Dedifferentiated amniotic fluid mesenchymal stem cell (primary cell): ENCODE results near the gene HTT.

Source experiments
- DNase-seq: peaks from one replicate; pipeline ENCODE4 v3.0.0-alpha.2; 2016; ENCODE audit errors: extremely low spot score

HTT gene

DNA sequence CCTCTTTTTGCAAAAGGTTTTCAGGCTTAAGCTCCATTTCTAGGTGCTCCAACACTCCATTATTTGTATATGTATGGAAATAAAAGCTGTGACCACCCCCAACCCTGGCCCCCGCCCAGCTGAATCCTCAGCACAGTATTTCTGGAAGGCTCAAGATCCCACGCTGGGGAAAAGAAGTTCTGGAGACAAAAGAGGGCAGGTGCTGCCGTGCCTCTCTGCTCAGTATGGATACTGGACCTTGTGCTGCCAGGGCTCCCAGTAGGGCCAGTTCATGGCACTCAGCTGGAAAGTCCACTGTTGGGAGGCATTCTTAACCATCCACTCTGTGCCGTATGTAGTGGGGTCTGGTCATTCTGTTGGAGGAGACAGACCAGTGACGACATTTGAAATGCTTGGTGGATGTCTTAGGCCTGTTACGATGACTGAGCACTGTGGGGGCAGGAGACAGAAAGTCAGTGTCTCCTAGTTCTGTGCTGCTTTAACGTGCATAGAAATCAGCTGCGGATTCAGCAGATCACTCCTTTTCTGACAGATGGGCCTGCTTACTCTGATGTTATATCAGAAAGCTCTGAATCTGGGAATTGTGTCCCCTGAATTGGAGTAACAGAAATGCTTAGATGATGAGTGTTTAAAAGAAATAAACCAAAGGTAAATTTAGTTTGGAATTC is 126.1 kb downstream of the HTT start:
- no peak for DNase-seq

DNA sequence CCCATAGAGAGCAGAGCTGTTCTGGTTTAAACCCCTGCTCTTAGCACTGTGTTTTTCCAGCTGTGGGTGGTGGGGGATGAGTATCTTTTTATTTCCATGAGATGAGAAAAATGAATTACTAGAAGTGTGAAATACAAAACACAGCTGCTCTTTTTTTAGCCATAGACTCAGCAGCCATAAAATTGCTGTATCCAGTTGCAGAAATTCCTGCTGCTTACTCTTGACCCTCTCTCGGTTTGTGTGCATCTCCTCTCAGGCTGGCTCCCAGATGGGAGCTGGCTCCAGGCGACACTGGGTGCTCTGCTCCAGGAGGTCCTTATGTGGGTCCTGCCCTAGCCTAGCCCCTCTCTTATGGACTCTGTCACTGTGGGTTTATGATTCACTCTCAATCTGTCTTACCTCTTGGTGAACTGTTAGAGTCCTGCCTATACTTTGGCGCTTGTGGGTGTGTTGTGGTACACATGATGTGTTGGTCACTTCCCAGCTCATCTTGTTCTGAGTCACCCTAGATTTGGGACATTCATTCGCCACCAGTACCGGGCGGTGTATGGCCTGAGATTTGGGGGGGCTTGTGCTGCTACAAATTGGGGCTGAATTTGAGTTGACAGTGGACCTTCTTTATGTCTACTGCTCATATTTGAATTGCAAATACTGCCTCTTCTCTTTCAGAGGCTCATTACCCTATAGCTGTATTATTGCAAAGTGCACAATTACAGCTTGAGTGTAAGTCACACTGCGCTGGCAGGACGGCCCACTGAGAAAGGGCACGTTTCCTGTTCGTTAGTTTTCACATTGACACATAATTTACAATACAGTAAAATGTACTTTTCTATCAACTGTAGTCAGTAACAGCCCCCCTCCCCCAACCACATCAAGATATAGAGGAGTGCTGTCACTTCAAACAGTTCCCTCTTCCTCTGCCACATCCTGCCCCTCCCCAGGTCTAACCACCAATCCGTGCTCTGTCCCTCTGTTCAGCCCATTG is 127.5 kb downstream of the HTT start:
- DNase-seq: no peak

DNA sequence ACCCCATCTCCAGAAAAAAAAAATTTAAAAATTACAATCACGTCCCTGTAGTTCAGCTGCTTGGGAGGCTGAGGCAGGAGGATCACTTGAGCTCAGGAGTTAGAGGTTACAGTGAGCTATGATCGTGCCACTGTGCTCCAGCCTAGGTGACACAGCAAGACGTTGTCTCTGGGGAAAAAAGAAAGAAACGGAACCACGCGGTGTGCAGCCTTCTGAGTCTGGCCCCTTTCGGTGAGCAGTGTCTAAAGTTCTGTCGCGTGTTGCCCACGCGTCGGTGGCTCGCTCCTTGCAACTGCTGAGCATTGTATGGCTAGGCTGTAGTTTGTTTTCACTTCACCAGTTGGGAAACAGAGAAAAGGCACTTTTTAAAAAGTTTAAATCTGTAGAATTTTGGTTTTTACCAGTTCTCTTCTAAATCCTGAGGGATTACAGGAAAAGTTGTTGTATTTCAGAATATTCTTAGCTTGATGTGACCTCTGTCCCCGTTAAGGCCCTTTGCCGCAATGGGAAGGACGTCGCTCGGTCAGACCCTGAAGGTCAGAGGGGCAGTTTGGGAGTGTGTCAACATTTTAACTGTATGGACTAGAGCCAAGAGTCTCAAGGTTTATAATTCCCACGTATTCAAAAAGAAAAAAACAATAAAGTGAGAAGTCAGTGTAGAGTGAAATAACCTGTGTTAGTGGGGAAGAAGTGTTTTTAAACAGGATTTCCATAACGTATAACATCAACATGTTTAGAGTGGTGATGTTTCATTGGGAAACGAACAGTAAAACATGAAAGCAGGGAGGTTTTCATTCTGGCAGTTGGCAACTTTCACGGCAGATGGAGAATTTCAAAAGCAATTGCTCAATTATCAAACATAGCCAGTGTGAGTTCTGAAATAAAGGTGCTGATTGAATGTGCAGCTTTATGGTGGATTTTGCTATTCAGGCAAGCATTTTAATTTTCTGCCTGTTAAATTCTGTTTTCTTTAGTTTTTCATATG is 128.6 kb downstream of the HTT start:
- DNase-seq: no peak

DNA sequence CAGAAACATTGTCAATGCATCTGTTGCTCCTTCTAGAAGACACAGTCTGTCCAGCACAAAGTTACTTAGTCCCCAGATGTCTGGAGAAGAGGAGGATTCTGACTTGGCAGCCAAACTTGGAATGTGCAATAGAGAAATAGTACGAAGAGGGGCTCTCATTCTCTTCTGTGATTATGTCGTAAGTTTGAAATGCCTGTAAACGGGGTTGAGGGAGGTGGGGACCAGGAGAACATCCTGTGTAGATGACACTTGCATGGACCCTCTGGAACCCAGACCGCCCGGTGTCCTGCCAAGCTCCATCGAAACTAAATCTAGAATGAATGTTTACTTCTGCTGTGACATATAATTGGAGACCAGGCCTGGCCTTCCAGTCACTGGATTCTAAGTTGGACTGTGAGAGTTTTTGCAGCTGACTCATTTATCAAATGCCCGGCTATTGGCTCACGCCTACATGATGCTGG is 129.5 kb downstream of the HTT start:
- peak; percentile 25 for DNase-seq

DNA sequence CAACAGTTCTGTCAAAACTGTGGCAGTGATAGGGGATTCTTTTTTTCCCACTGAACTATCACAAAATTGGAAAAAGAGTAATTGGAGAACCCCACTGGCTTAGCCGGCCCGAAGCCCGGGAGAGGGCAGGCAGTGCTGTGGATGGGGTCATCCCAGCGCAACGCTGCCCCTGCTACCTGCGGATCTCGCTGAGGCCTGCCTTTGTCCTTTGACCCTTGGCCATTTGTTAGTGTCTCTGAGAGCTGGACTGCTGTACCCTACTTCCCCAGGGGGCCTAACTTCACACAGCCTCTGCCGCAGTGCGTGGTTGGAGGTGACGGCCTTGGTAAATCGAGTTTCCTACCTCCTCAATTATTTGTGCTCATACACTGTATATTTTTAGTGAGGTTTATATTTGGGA is 131.5 kb downstream of the HTT start:
- no peak for DNase-seq

DNA sequence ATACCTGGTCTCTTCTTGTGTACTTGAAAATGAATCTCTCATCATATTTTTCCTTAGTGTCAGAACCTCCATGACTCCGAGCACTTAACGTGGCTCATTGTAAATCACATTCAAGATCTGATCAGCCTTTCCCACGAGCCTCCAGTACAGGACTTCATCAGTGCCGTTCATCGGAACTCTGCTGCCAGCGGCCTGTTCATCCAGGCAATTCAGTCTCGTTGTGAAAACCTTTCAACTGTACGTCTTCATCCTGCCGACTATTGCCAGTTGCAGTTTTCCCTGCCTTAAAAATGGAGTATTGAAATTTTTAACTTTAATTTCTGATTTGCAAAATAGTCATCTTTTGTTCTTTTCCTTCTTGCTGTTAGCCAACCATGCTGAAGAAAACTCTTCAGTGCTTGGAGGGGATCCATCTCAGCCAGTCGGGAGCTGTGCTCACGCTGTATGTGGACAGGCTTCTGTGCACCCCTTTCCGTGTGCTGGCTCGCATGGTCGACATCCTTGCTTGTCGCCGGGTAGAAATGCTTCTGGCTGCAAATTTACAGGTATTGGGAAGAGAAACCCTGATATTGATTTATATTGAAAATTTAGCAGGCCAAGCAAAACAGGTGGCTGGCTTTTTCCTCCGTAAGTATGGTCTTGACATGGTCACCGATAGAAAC is 132.1 kb downstream of the HTT start:
- no peak for DNase-seq

DNA sequence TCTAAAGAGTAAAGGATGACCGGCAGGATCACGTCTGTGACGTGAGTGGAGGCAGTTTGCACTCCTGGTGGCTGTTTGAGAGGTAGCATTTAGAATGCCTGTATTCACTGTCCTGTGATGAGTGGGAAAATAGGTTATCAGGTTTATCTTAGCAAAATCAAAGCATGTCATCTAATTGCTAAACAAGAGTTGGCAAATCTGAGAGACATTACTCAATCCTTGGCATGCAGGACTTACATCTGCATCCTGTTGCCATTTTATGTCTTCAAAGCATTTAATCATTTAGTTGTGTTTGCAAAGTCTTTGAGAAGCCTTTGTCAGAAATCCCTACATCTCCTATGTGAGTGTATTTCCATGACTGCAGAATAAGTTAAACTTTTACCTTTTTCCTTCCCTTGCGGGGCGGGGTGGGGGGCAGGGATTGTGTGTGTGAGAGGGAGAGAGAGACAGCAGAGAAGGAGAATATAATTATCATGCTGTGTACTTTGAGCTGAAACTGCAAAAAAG is 133.1 kb downstream of the HTT start:
- DNase-seq: no peak

DNA sequence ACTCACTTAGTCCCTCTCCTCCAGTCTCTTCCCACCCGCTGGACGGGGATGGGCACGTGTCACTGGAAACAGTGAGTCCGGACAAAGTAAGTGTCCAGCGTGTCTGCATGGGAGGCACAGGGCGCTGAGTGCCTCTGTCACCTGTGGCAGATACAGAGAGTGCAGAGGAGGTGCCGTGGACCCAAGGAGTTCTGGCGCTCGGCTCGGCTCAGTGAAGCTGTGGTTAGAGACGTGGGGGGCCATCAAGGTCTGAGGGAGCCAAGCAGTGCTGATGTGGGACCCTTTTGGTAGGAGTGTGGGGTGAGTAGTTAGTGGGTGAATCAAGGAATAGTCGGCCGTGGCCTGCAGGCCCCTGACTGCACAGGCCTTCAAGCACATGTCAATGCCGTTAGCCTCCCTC is 134.3 kb downstream of the HTT start:
- DNase-seq: no peak

DNA sequence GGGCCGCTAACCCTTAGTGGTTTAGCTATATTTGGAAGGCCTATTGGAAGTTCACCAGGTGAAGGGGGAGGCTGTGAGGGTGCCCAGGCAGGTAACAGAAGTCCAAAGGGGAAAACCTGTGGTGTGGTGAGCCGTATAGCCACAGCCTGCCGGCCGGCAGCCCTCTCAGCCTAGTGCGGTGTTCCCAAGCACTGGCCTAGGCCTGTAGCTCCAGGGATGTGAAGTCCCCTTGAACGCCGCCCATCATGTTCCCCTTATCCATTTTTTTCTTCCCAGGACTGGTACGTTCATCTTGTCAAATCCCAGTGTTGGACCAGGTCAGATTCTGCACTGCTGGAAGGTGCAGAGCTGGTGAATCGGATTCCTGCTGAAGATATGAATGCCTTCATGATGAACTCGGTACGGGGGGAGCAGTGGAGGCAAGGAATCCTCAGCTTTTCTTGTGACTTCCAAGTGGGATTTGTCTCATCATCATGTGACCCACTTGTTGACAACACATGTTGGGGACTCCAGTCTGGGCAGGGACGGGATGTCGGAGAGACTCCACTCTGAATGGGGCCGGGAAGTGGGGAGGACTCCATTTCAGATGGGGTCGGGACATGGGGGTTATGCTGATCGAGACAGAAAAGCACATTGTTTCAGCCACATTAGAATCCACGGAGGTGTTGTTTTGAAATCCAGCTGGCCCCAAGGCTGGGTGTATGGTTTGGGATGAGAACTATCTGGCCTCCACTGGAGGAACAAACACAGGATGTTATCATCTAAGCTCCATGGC is 135.3 kb downstream of the HTT start:
- no peak for DNase-seq

DNA sequence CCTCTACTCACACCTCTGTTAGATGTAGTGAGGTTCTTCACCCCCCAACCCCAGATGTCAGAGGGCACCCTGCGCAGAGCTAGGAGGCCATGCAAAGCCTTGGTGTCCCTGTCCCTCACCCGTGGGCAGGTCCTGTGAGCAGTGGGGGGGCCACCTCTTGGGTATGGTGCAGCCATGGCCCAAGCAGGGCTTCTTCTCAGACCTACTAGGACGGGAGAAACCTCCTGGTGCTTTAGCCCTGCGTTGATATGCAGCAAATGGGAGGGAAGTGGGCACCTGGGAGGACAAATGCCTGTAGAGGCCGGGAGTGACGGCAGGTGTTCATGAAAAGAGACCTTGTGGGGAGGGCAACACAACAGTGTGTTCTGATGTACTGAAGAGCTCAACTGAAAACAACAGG is 136.0 kb downstream of the HTT start:
- no peak for DNase-seq

DNA sequence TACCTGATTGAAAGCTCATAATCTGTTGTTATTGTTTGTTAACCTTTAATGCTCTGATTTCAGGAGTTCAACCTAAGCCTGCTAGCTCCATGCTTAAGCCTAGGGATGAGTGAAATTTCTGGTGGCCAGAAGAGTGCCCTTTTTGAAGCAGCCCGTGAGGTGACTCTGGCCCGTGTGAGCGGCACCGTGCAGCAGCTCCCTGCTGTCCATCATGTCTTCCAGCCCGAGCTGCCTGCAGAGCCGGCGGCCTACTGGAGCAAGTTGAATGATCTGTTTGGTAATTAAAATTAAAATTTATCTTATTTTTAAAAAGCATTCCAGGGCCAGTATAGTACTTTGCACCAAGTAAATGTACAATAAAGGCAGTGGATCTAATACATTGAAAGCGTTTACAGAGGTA is 137.4 kb downstream of the HTT start:
- no peak for DNase-seq

DNA sequence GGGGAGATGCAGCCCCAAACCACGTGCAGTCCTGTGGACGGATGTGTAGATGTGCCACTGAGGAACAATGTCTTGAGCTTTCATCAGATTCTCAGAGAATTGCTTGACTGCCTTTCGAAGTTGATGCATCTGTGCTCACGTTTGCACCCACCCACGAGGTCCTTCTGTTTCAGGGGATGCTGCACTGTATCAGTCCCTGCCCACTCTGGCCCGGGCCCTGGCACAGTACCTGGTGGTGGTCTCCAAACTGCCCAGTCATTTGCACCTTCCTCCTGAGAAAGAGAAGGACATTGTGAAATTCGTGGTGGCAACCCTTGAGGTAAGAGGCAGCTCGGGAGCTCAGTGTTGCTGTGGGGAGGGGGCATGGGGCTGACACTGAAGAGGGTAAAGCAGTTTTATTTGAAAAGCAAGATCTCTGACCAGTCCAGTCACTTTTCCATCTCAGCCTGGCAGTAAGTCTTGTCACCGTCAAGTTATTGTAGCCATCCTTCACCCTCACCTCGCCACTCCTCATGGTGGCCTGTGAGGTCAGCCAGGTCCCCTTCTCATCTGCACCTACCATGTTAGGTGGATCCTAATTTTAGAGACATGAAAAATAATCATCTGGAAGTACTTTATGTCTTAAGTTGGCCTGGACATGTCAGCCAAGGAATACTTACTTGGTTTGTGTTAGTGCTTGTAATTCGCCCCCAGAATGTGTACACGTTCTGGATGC is 138.1 kb downstream of the HTT start:
- DNase-seq: no peak

DNA sequence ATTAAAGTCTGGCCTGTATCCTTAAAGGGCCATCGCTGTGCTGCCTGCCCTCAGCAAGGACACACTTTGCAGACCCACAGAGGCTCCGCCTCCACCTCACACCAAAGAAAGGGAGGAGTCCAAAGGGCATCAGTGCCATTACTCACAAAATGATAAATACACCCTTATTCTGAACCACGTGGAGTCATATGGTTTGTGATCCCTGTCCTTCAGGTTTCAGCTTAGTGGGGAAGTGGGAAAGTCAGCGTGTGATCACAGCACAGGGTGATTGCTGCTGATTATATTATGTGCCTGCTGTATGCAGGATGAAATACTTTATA is 138.6 kb downstream of the HTT start:
- DNase-seq: no peak

DNA sequence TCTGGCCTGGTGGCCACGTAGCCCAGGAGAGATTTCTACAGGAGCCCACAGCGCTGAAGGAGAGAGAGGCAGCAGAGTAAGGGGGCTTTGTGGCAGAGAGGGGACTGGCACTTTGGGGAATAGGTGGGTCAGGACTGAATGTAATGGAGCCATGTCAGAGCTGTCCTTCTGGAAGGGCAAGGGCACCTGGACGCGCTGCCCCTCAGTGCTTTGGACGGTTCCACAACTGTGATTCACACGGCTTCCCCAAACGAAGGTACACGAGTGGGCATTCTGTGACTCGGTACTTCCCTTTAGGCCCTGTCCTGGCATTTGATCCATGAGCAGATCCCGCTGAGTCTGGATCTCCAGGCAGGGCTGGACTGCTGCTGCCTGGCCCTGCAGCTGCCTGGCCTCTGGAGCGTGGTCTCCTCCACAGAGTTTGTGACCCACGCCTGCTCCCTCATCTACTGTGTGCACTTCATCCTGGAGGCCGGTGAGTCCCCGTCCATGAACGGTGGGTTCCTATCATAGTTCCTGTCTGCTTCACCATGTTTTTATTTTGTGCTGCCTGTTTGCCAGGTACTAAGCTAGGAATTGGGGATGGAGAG is 139.3 kb downstream of the HTT start:
- DNase-seq: no peak

DNA sequence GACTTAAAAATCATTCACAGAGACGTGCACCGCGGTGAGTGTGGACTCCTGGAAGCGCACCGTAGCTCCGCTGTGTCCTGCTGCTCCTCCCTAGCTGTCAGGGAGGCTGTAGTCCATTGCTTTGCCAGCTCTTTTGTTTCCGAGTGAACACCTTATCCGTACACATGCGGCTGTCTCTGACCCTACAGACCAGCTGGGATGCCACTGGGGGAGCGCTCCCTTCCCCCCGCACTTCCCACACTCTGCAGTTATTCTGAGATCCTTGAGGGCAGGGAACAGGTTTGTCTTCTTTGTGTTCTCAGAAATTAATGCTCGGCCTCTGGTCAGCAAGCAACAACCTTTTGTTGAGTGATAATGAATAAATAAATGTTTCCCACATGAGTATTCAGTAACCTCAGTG is 140.8 kb downstream of the HTT start:
- DNase-seq: no peak

DNA sequence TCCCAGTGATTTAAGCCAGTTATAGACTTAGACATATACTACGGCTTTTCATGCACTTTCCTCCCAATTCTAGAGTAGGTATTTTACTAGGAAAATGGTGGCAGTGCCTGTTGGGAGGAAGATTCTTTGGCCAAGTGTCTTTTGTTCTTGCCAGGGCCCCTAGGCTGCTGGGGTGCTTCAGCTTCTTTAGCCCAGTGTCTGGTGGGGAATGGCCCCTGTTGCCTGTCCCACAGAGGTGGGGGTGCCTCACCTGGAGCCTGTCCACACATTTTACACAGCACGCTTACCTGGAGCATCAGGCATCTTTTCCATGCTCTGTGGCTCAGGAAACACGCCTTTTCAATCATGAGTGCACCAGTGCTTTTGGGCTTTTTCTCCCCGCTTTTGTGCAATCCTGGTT is 141.3 kb downstream of the HTT start:
- no peak for DNase-seq

DNA sequence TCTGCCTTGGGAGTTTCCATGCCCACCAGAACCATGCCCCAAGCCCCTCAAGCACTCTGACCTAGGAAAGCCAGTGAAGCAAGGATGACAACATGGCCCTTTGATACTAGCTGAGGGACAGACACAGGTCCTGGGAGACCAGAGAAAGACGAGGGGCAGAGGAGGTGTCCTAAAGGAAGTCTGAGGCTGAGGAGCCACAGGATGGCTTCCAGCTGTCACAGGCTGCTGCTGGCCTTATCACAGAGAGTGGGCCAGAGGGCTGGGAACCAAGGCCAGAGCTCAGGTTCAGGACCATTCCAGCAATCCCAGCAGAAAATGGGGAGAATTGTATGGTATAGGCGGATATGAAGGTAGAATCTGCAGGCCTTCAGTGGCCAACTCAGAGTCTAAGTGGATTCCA is 142.8 kb downstream of the HTT start:
- DNase-seq: no peak

DNA sequence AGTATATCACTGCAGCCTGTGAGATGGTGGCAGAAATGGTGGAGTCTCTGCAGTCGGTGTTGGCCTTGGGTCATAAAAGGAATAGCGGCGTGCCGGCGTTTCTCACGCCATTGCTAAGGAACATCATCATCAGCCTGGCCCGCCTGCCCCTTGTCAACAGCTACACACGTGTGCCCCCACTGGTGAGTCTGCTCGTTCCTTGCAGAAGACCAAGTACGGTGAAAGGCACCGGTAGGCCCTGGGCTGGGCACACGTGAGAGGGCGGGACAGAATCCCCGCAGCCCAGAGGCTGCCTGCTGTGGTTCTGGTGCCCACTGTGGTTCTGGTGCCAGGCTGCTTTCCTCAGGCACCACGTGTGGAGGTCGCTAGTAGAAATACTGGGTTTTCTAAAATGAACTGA is 143.3 kb downstream of the HTT start:
- no peak for DNase-seq
